HG03460 (cell line): Measurements from ENCODE around the gene CXCL13.
"Not testable (repeated sequence)": the region's sequence is repeated elsewhere in the genome, so short reads cannot be mapped to it uniquely, and the experiment has no call there.

Source experiments
- ATAC-seq: cut with Tn5 transposase; IDR thresholded peaks from one replicate; pipeline ENCODE4 v1.9.1; 2021; ENCODE audit not compliant: unreplicated experiment

CXCL13 gene

DNA sequence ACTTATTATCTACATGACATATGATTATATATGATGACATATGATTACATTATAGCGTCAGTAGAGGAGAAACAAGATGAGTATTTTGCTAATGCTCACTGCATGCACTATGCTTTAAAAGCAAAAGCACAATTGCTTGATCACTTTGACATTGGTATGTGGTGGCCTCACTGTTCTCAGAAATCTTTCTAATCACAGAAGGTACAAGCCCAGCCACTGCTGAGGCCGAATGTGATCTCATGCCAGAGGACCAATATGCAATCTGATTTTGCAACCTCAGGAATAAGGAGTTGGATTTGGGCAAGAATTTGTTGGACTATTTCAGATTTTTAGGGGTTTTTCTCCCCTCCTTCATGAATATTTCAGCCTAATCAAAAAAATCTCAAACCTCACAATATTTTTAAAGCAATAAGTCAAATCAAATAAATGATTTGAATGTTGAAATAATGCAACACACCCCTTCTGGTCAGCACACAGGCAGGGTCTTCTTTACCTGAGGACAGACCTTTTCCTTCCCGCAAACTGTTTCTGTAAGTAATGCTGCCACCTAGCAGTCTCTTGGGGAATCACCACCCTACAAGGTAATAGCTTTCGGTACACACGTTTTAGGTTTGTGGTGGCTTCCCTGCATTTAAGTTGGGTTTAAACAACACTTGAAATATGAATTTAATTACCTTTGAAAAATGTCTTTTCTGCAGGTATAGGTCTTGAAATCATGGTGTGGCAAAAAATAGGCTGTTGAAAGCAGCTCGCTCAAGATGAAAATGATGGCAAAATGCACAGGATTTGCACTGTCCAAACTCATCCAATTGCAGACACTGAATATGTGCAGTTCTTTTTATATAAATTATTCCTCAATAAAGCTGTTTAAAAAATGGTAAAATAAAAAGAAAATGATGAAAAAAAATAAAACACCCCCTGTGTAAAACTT, 4.8 kb upstream of the CXCL13 start:
- ATAC-seq: no peak

DNA sequence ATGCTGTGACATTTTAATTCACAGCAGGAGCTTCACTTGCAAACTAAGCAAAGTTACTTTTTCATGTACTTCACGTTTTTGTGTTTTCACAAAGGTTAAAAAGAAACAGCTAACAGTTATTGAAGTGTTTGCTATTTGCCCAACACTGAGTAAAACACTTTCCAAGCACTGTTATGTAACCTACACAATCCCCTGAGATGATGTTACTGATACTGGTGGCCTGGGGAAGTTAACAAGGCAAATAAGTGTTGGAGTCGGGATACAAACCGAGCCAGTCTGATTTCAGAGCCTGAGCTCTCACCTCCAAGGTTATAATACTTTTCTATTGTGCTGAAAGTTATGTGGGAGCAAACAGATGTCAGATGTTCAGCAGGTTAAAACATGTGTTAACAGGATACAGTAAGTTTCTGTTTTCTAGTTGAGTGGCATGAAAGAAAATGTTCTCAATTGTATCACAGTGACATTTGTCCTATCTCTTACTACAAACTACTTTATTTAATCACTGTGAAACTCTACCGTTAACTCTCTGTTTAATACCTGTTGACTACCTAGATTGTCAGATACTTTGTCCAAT, 3.9 kb upstream of the CXCL13 start:
- no peak for ATAC-seq

DNA sequence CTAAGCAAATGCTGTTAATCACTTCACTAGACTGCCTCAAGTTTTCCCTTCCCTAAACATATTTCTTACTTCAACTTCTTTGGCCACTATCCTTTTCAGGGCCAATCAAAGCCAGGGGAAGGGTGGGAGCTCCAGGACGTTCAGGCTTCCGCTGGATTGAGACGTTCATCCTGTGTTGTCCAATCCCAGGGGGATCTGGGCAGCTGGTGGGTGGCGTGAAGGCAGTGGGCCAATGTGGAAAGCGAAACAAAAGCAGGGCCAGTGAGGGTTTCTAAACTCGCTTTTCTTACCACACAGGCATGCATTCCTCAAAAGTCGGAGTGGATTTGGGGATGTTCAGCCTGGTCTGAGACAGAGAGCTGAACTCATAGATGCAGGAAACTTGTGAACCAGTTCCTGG, 7.6 kb downstream of the CXCL13 start:
- ATAC-seq: no peak

- ATAC-seq: no peak
Observed at GRCh38 chr4:77615153-77615552, 9.5 kb downstream of the CXCL13 start.

GRCh38 chr4:77617203-77617602, 11.6 kb downstream of the CXCL13 start:
- no peak for ATAC-seq

GRCh38 chr4:77618383-77619241, 13.0 kb downstream of the CXCL13 start:
- peak; percentile 87 for ATAC-seq

GRCh38 chr4:77619408-77619807, 13.8 kb downstream of the CXCL13 start:
- ATAC-seq: no peak

GRCh38 chr4:77621254-77621653, 15.6 kb downstream of the CXCL13 start:
- no peak for ATAC-seq

DNA sequence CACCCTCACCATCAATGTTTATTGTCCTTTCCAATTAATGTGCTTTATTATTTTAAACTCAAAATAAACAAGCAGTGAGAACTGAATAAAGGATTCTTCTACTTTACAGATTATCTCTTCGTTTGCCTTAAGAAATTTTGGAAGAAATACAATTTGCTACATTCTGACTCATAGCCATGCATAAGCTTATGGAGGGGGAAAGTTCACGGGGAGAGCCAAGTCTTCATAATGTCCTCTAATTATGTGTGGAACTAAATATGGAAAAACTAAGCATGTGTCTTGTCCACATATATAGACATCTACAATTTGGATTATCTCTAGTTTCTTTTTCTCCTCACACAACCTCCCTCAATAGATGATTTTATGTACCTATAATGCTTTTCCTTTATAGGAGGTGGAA, 17.5 kb downstream of the CXCL13 start:
- ATAC-seq: no peak

DNA sequence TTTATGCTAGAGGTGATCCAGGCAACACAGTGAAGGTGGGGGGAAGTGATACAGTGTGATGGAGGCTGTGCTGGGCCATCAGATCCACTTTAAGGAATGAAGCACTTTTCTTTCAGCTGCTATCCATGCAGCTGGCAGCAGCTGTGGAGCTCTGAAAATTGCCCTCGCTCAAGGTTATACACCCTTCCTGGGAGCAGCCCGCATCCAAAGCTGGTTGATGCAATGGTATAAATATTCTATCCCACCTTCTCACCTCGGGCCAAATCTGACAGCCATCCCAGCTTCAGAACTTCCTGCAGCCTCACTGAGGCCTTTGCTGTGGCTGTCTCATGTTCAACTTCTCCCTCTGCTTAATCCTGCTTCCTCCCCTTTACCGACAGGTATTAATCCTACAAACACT, 18.6 kb downstream of the CXCL13 start:
- no peak for ATAC-seq

GRCh38 chr4:77625485-77625884, 19.9 kb downstream of the CXCL13 start:
- no peak for ATAC-seq

DNA sequence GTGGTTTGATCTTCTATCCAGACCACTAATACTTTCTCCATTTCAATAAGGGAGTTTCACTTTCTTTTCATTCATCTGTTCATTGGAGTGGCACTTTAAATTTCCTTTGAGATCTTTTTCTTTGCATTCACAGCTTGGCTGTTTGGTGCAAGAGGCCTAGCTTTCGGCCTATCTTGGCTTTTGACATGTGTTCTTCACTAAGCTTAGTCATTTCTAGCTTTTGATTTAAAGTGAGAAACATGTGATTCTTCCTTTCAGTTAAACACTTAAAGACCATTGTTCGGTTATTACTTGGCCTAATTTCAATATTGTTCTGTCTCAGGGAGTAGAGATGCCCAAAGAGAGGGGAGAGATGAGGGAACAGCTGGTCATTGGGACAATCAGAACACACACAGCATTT, 24.3 kb downstream of the CXCL13 start:
- ATAC-seq: peak; percentile 84

GRCh38 chr4:77631276-77631675, 25.7 kb downstream of the CXCL13 start:
- no peak for ATAC-seq

DNA sequence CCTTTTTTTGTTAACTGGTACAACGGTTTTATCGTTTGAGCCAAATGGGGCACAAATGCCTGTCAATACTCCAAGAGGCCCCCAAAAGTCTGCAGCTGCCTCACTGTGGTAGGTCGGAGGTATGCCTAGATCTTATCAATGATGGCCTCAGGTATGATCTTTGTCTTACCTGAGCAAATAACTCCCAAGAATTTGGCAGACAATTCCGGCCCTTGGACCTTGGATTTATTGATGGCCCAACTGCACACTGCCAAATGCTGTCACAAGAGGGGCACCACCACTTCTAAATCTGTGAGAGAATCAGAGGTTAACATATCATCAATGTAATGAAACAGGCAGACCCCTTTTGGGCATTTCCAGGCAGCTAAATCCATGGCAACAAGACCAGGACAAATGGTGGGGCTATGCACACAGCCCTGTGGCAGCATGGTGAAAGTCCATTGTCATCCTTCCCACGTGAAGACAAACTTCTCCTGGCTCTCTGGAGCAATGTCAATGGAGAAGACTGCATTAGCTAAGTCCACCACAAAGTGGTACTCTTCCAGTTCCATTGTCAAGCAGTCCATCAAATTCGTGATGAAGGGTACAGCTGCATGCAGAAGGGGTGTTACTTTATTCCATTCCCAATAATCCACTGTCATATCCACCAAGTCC, 28.6 kb downstream of the CXCL13 start:
- no peak for ATAC-seq

DNA sequence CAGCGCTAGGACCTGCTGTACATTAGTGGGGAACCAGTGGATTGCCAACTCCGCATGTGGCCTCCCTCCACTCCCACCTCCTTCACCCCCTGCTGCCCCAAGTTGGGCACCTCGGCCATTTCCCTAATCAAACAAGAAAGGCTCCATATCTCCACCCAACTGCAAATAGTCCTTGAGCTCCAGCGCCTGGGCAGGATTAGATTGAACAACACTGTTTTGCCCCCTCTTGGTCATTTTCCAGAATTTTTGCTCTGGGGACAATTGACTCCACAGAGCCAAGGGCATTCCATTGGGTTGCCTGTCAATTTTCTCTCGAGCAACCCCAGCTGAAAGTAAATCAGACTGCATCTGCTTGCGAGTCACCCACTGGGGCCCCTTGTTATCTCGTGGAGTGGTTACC, 29.6 kb downstream of the CXCL13 start:
- no peak for ATAC-seq

GRCh38 chr4:77635876-77636275, 30.3 kb downstream of the CXCL13 start:
- no peak for ATAC-seq

DNA sequence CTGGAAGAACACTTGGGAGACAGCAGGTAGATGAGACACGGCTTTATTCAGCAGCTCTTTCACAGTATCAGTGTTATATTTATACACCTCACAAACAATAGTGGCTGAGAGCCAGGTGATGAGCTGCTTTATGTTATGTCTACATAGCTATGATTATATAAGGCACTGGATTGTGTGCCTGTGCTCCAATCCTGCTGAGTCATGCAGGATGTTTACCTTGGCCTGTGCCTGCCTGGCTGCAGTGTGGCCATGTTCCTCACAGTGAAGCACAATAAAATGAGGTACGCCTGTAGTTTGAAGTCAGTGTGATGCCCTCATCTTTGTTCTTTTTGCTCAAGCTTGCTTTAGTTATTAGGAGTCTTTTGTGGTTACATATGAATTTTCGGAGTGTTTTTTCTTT, 31.3 kb downstream of the CXCL13 start:
- no peak for ATAC-seq

- ATAC-seq: not testable (repeated sequence)
Observed at GRCh38 chr4:77644069-77644468, 38.4 kb downstream of the CXCL13 start.

DNA sequence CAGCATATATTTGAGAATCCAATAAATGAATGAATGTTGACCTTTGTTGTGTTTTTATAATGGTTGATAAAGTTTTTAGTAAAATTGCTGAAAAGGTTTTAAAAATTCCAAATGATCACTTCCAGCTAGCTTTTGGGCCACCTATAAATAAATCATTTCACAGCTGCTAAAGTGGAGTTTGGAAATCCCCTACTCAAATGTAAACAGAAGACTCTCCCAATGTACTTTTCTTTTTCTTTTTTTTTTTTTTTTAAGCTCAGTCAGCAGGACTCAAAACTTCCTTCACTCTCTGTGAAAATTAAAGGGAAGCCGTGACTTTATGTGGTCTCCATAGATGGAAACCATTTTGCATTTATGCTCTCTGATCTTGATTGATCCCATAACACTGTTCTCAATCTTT, 45.2 kb downstream of the CXCL13 start:
- ATAC-seq: no peak

- no peak for ATAC-seq
Observed at GRCh38 chr4:77651820-77652219, 46.2 kb downstream of the CXCL13 start.

DNA sequence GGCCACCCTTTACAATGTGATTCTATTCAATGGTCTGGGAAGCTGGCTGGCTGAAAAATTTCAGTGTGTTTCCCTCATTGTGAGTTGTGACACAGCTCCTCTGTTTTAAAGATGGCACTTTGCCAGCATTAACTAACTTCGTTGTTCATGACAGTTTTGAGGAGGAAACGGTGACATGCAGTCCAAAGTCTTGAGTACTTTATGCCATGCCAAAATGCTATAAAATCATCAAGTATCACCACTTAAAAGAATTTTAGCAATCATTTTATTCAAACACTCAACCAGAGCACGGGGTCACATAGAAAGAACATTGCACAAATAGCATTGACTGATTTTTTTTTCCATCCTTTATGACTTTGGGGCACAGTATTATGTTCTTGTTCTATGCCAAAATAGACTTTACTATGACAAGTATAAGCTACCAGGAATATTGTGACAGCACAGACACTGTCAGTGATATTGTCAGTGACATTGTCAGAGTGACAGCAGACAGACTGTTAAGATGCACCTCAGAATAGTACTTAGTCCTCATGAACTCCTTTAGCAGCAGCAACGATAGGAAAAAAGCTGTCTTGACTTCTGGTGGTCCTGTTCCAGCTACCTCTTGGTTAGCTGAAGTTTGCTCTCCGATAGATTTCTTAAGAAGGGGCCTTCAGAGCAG, 46.7 kb downstream of the CXCL13 start:
- ATAC-seq: no peak
